IPS-18c (cell line): ENCODE data around the gene PPP1R2B.
"Not testable (repeated sequence)": the region's sequence is repeated elsewhere in the genome, so short reads cannot be mapped to it uniquely, and the experiment has no call there.

ENCODE experiments used
- H3K4me3 ChIP-seq: 2 replicates; pipeline ENCODE4 v1.7.0; 2013; ENCODE audit warnings: low read depth, mild to moderate bottlenecking, low read length, moderate library complexity; ENCODE audit not compliant: insufficient read depth
- H3K9me3 ChIP-seq: one replicate; pipeline ENCODE4 v1.6.1; 2013; ENCODE audit warnings: mild to moderate bottlenecking, low read length, moderate library complexity; ENCODE audit not compliant: control insufficient read depth, insufficient read depth

Gene PPP1R2B

GRCh38 chr5:156848447-156848846 lies 1.6 kb upstream of the PPP1R2B start:
- H3K9me3 ChIP-seq, H3K4me3 ChIP-seq: not testable (repeated sequence)

GRCh38 chr5:156851880-156852279 lies 1.8 kb downstream of the PPP1R2B start:
- Histone ChIP-seq H3K4me3 (no peak overlapping the region), H3K9me3 (peaks cover 5% of the 10 kb centered on the region)

GRCh38 chr5:156853055-156853454 lies 3.0 kb downstream of the PPP1R2B start:
- H3K4me3 ChIP-seq, H3K9me3 ChIP-seq: not testable (repeated sequence)

- no peak overlapping the region for H3K4me3 ChIP-seq
- H3K9me3 ChIP-seq: no peaks in the 10 kb centered on the region
Observed at GRCh38 chr5:156865427-156865826, 15.3 kb downstream of the PPP1R2B start.

- Histone ChIP-seq H3K4me3 (no peak overlapping the region), H3K9me3 (no peaks in the 10 kb centered on the region)
Observed at GRCh38 chr5:156870498-156870839, 20.4 kb downstream of the PPP1R2B start.

GRCh38 chr5:156871212-156871611 lies 21.1 kb downstream of the PPP1R2B start:
- Histone ChIP-seq H3K9me3 (no peaks in the 10 kb centered on the region), H3K4me3 (no peak overlapping the region)

- Histone ChIP-seq H3K9me3 (no peaks in the 10 kb centered on the region), H3K4me3 (no peak overlapping the region)
Observed at GRCh38 chr5:156879665-156880285, 29.7 kb downstream of the PPP1R2B start.

GRCh38 chr5:156883316-156883875 lies 33.3 kb downstream of the PPP1R2B start:
- Histone ChIP-seq H3K9me3 (no peaks in the 10 kb centered on the region), H3K4me3 (no peak overlapping the region)

GRCh38 chr5:156888520-156888919 lies 38.4 kb downstream of the PPP1R2B start:
- Histone ChIP-seq H3K4me3 (no peak overlapping the region), H3K9me3 (no peaks in the 10 kb centered on the region)

- Histone ChIP-seq H3K9me3 (no peaks in the 10 kb centered on the region), H3K4me3 (no peak overlapping the region)
Observed at GRCh38 chr5:156892223-156892622, 42.1 kb downstream of the PPP1R2B start.

GRCh38 chr5:156892864-156893263 lies 42.8 kb downstream of the PPP1R2B start:
- no peak overlapping the region for H3K4me3 ChIP-seq
- H3K9me3 ChIP-seq: no peaks in the 10 kb centered on the region

GRCh38 chr5:156893517-156893916 lies 43.4 kb downstream of the PPP1R2B start:
- H3K9me3 ChIP-seq: no peaks in the 10 kb centered on the region

GRCh38 chr5:156896546-156896945 lies 46.5 kb downstream of the PPP1R2B start:
- Histone ChIP-seq H3K4me3 (no peak overlapping the region), H3K9me3 (no peaks in the 10 kb centered on the region)

More at GRCh38 chr5:156893517-156893916, 43.4 kb downstream of the PPP1R2B start:
- no peak overlapping the region for H3K4me3 ChIP-seq
